Breast epithelium (tissue), 3 donors: Measurements from ENCODE around the gene SCYGR8.

Experiments
- CTCF ChIP-seq, 3 donors: fragments of 450-650 bp; IDR thresholded peaks; one replicate each; pipeline ENCODE4 v1.5.1; 2016 to 2017; ENCODE audit warnings: antibody characterized with exemption in 3 of 3, mild to moderate bottlenecking in 3 of 3, moderate library complexity in 3 of 3
- POLR2A ChIP-seq: fragments of 450-650 bp; IDR thresholded peaks from one replicate; pipeline ENCODE4 v1.6.1; 2016; ENCODE audit warnings: antibody characterized with exemption, mild to moderate bottlenecking, moderate library complexity
- POLR2AphosphoS5 ChIP-seq, 3 donors: sonication (generic); formaldehyde crosslinking; IDR thresholded peaks; one replicate each; pipeline ENCODE4 v1.6.1; 2017; ENCODE audit warnings: antibody characterized with exemption in 3 of 3

GRCh38 chr2:227696990-227697679, 48.6 kb upstream of the SCYGR8 start:
- TF ChIP-seq POLR2A, result no peak
- TF ChIP-seq CTCF (IDR thresholded peaks at IDR 0.05), result no peak
- no peak for TF ChIP-seq POLR2AphosphoS5 (IDR thresholded peaks at IDR 0.05)
